ENCODE measurements around the gene SPATA20.

SPATA20 gene

DNA sequence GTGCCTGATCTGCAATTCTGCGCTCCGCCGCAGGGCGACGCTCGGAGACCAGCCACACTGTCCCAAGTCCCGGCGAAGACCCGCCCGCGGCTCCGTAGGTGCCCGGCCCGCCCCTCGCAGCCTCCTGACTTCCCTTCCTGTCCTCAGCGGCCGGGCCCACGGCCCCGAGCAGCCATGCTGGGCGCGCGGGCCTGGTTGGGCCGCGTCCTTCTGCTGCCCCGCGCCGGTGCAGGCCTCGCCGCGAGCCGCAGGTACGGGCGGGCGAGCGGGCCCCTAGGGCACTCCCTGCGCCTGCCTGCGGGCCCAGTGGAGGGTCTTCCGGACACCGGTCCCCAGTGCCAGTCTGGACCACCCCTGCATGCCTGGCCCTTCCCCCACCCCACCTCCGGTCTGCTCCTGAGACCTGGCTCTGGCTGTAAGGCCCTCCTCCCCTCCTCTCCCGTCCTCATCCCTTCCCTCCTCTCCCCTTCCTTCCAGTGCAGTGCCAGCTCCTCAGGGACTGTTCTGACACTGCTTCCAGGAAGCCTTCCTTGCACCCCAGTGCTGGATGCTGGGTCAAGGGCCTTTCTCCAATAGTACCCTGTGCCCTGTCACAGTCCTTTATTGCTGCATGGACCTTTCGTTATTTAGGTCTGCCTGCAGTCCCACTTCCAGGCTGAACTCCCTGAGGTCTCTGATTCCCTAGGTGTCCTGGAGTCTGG is at the start of gene SPATA20:
TSS of gene SPATA20 (plus strand) at position 140 of the 701 bp plus-strand sequence. CDS start at position 175, 35 bp downstream.
- H3K9me3 ChIP-seq: no peaks in the 10 kb centered on the region
- DNase-seq (ENCODE audit: low spot score in 2 of 2): peak; percentile 84 to 95
- in situ Hi-C loops (cut with MboI; ENCODE audit: low sequenced_read_pairs): loop anchor here (5.0 to 10.0 kb wide), 4 partner anchors 80 to 408 kb away; no protein-coding TSS in a partner anchor
- peaks cover 13% of the 10 kb centered on the region for H3K4me1 ChIP-seq
- H3K4me3 ChIP-seq: peak within 1 kb of the TSS; percentile 44
- H3K36me3 ChIP-seq (replicated peaks): peaks cover 10% of the 10 kb centered on the region
- no peaks in the 10 kb centered on the region for H3K27me3 ChIP-seq (ENCODE audit: low read depth)

DNA sequence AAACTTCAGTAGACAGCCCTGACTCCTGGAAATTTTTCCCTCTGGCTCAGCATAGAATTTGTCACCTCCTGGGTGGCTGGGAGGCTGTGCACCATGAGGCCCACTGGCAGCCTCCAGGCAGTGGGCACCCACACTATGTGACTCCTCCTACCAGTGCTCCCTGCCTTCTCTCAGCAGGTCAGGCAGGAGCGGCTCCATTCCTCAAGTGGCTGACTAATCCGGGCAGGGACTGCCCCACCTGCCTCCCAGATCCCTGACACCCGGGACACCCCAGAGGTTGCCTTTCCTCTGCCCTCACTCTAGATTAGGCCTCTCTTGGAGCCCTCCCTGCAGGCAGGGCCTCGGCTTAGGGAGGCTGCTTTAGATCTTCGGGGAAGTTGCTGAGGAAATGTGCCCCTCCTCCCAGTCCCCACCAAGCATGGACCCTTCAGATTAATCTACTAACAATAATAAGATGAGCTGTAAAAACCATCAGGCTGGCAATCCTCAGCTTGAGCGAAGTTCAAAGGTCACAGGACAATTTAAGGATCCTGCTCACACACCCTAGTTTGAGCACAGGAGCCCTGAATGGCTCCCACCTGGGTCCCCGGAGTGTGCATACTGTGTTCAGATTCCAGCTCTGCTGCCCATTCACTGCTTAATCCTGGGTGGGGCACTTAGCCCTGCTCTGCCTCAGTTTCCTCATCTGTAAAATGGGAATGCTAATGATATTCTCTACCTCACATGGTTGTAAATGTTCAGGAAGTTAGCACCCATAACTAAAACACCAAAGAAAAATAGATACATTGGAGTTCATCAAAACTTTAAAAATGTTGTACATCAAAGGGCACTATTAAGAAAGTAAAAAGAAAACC is 48.7 kb upstream of the SPATA20 start:
- in situ Hi-C loops (cut with MboI; ENCODE audit: low sequenced_read_pairs): no loop called here
- Histone ChIP-seq H3K4me3 (no peak overlapping the region), H3K27me3 (ENCODE audit: low read depth) (no peaks in the 10 kb centered on the region), H3K36me3 (replicated peaks) (no peaks in the 10 kb centered on the region), H3K4me1 (no peaks in the 10 kb centered on the region), H3K9me3 (no peaks in the 10 kb centered on the region)
- no peak for DNase-seq (ENCODE audit: low spot score in 2 of 2)

DNA sequence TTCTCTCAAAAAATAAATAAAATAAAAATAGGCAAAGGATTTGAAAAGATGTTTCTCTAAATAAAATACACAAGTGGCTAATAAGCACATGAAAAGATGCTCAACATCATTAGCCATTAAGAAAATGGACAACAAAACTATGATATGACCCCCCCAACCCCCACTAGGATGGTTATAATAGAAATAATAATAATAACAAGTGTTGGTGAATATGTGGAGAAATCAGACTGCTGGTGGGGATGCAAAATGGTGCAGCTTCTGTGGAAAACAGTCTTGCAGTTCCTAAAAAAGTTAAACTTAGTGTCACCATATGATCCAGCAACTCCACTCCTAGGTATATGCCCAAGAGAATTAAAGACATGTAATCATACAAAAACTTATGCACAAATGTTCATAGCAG is 47.7 kb upstream of the SPATA20 start:
- in situ Hi-C loops (cut with MboI; ENCODE audit: low sequenced_read_pairs): no loop called here
- no peaks in the 10 kb centered on the region for H3K27me3 ChIP-seq (ENCODE audit: low read depth)
- H3K9me3 ChIP-seq: no peaks in the 10 kb centered on the region
- no peaks in the 10 kb centered on the region for H3K36me3 ChIP-seq (replicated peaks)
- DNase-seq (ENCODE audit: low spot score in 2 of 2): no peak
- H3K4me1 ChIP-seq: no peaks in the 10 kb centered on the region
- H3K4me3 ChIP-seq: no peak overlapping the region

DNA sequence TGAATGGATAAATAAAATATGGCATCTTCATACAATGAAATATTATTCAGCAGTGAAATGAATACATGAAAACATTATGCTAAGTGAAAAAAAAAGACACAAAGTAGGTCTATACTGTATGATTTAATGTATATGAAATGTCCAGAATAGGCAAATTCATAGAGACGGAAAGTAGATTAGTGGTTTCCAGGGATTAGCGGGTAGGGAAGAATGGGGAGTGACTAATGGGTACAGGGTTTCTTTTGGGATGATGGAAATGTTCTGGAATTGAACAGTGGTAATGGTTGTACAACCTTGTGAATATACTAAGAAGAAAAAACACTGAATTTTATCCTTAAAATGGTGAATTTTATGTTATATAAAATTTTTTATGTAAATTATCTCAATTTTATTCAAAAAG is 47.3 kb upstream of the SPATA20 start:
- in situ Hi-C loops (cut with MboI; ENCODE audit: low sequenced_read_pairs): no loop called here
- no peak for DNase-seq (ENCODE audit: low spot score in 2 of 2)
- H3K4me1 ChIP-seq: no peaks in the 10 kb centered on the region

GRCh38 chr17:50501054-50501453 is 45.9 kb upstream of the SPATA20 start:
- Histone ChIP-seq H3K4me1 (no peaks in the 10 kb centered on the region), H3K4me3 (no peak overlapping the region), H3K36me3 (replicated peaks) (no peaks in the 10 kb centered on the region), H3K9me3 (no peaks in the 10 kb centered on the region), H3K27me3 (ENCODE audit: low read depth) (no peaks in the 10 kb centered on the region)
- in situ Hi-C loops (cut with MboI; ENCODE audit: low sequenced_read_pairs): no loop called here
- peak in 1 of 2 experiments; percentile 65 for DNase-seq (ENCODE audit: low spot score in 2 of 2)

More for the DNA sequence above, 47.3 kb upstream of the SPATA20 start:
- Histone ChIP-seq H3K4me3 (no peak overlapping the region), H3K9me3 (no peaks in the 10 kb centered on the region), H3K27me3 (ENCODE audit: low read depth) (no peaks in the 10 kb centered on the region), H3K36me3 (replicated peaks) (no peaks in the 10 kb centered on the region)

DNA sequence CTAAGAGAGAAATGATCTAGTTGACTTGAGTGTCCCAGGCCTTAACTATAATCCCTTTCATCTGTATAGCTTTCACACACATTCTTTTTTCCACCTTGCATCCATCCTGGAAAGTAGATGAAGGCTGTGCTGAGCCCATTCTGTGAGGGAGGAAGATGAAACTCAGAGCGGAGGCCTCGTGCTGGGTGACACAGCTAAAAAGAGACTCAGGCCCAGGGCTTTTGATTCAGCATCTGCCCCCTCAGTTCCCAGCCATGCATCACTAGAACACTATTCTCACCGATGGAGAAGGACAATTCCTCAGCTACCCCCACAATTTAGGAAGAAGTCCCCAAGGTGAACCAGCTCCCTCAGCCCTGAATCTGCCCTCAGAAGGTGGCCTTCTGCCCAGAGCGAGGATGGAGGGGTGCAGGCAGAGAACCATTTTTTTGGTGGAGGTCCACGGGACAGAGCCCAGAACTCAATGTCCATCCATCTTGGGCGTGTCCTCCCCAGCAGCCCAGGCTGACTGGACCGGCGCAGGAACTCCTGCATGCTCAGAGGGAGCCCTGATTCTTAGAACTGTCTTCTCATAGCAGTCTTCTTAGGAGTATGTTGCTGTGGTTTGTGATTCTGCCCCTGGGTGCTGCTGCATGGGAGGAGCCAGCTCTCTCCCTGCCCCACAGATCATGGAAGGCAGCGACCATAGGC is 44.5 kb upstream of the SPATA20 start:
- no peaks in the 10 kb centered on the region for H3K36me3 ChIP-seq (replicated peaks)
- H3K4me1 ChIP-seq: no peaks in the 10 kb centered on the region; the same call in 1 of the 2 replicates
- no peaks in the 10 kb centered on the region for H3K9me3 ChIP-seq
- H3K4me3 ChIP-seq: no peak overlapping the region
- no peaks in the 10 kb centered on the region for H3K27me3 ChIP-seq (ENCODE audit: low read depth)
- in situ Hi-C loops (cut with MboI; ENCODE audit: low sequenced_read_pairs): no loop called here
- DNase-seq (ENCODE audit: low spot score in 2 of 2): no peak

DNA sequence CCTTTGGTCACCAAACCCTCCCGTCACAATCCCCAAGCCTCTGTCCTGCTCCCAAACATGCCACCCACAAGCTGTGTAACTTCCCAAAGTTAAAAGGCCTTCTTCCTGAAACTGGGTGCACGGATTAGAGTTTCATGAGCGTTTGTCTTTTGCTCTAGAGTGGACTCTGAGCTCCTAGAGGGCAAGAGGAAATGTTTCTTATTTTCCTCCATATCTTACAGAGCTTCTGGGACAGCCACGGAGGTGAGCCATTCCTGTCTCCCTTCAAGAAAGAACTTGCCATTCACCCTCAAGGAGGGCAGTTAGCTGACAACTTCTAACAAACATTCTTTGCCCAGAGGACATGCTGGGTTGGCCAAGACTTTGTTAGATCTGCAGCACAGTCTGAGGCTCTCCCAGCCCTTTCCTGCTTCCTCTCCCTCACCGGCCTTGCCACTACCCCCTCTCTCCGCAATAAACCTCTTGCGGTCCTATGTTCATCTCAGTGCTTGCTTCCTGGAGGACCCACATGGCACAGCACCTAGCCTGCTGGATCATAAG is 41.3 kb upstream of the SPATA20 start:
- Histone ChIP-seq H3K4me3 (no peak overlapping the region), H3K9me3 (no peaks in the 10 kb centered on the region), H3K27me3 (ENCODE audit: low read depth) (no peaks in the 10 kb centered on the region), H3K36me3 (replicated peaks) (no peaks in the 10 kb centered on the region), H3K4me1 (peaks cover 4% of the 10 kb centered on the region)
- in situ Hi-C loops (cut with MboI; ENCODE audit: low sequenced_read_pairs): no loop called here
- no peak for DNase-seq (ENCODE audit: low spot score in 2 of 2)

DNA sequence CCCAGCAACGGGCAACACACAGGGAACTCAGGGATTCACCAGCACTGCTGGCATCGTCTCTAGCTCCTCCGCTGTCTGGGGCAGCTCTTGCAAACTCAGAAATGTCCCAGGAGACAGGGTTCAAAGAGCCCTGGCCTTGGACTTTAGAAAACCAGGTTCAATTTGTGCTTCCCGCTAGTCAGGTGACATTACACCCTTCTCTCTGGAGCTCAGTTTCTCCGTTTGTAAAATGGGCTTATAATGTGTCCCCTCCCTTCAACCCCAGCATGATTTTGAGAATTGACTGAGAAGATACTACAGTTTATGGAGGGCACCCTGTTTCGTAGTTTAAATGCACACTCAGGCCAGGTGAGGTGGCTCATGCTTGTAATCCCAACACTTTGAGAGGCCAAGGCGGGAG is 40.7 kb upstream of the SPATA20 start:
- Histone ChIP-seq H3K4me3 (no peak overlapping the region), H3K4me1 (peaks cover 4% of the 10 kb centered on the region)
- in situ Hi-C loops (cut with MboI; ENCODE audit: low sequenced_read_pairs): no loop called here

GRCh38 chr17:50507871-50508572 is 39.0 kb upstream of the SPATA20 start, which contains the start of gene MYCBPAP:
TSS of gene MYCBPAP (plus strand) at chr17:50508439. CDS start at chr17:50508675, 236 bp downstream.
- Histone ChIP-seq H3K4me1 (peaks cover 4% of the 10 kb centered on the region), H3K9me3 (no peaks in the 10 kb centered on the region), H3K36me3 (replicated peaks) (no peaks in the 10 kb centered on the region), H3K27me3 (ENCODE audit: low read depth) (no peaks in the 10 kb centered on the region), H3K4me3 (peak within 1 kb of the TSS; percentile 24)
- in situ Hi-C loops (cut with MboI; ENCODE audit: low sequenced_read_pairs): no loop called here
- DNase-seq (ENCODE audit: low spot score in 2 of 2): peak; percentile 49 to 81

More for the DNA sequence above, 40.7 kb upstream of the SPATA20 start:
- no peaks in the 10 kb centered on the region for H3K27me3 ChIP-seq (ENCODE audit: low read depth)
- no peak for DNase-seq (ENCODE audit: low spot score in 2 of 2)
- no peaks in the 10 kb centered on the region for H3K36me3 ChIP-seq (replicated peaks)
- no peaks in the 10 kb centered on the region for H3K9me3 ChIP-seq

DNA sequence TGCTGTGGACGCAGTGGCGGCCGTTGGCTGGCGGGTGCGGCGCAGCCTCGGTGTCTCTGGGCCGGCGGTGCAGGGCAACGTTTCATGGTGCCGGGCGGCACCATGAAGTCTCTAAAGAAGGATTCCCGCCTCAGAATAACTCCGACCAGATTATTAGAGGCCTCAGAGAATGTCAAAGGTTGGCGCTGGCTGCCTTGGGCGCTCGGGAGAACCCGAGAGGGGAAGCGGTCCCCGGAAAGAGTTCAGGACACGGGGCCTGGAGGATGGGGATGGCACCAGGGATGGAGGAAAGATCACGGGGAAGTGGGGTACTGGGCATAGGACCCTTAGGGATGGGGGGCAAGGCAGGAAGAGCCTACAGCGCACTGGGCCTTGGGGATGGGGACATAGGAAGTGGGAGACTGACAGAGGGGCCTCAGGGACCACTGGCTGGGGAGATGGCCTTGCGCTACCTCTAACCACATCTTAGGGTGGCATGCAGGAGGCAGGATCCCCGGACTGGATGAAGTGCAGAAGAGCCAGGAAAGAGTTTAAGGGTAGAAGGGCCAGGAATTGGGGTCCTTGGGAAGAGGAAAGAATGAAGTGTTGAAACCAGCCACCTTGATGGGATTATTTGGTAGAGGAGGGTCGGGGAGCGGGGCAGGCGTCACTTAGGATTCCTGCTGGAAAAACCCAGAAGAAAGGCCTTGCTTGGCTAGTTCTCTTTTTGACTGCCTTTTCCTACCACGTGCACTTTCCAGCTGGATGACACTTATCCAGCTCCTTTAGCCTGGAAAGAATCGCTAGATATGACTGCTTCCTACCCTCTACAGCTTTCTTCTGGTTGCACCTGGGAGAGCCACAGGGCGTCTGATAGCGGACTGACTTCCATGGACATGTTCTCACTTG is 38.2 kb upstream of the SPATA20 start:
- Histone ChIP-seq H3K27me3 (ENCODE audit: low read depth) (no peaks in the 10 kb centered on the region), H3K4me3 (peak overlapping the region; percentile 24), H3K9me3 (no peaks in the 10 kb centered on the region), H3K36me3 (replicated peaks) (no peaks in the 10 kb centered on the region), H3K4me1 (peaks cover 4% of the 10 kb centered on the region)
- DNase-seq (ENCODE audit: low spot score in 2 of 2): no peak
- in situ Hi-C loops (cut with MboI; ENCODE audit: low sequenced_read_pairs): no loop called here

- Histone ChIP-seq H3K36me3 (replicated peaks) (no peaks in the 10 kb centered on the region), H3K9me3 (no peaks in the 10 kb centered on the region), H3K27me3 (ENCODE audit: low read depth) (no peaks in the 10 kb centered on the region), H3K4me3 (no peak overlapping the region), H3K4me1 (peaks cover 8% of the 10 kb centered on the region)
- in situ Hi-C loops (cut with MboI; ENCODE audit: low sequenced_read_pairs): no loop called here
- DNase-seq (ENCODE audit: low spot score in 2 of 2): no peak
Observed at GRCh38 chr17:50511058-50511457, 35.9 kb upstream of the SPATA20 start.

- no peaks in the 10 kb centered on the region for H3K36me3 ChIP-seq (replicated peaks)
- no peak for DNase-seq (ENCODE audit: low spot score in 2 of 2)
- in situ Hi-C loops (cut with MboI; ENCODE audit: low sequenced_read_pairs): no loop called here
- no peaks in the 10 kb centered on the region for H3K27me3 ChIP-seq (ENCODE audit: low read depth)
- H3K4me1 ChIP-seq: peaks cover 4% of the 10 kb centered on the region
- H3K4me3 ChIP-seq: no peak overlapping the region
- no peaks in the 10 kb centered on the region for H3K9me3 ChIP-seq
Observed at GRCh38 chr17:50513495-50513894, 33.5 kb upstream of the SPATA20 start.

Measured in HAP-1 (cell line).